PC-9 (cell line): ENCODE results near the gene FAH.

Experiments
- CTCF ChIP-seq: fragments of 200-600 bp; sonication (generic); conservative IDR thresholded peaks from 2 replicates; pipeline ENCODE4 v1.6.1; 2017; ENCODE audit warnings: mixed run types, antibody characterized with exemption, mild to moderate bottlenecking, moderate library complexity
- EZH2 ChIP-seq: fragments of 200-600 bp; sonication (generic); IDR thresholded peaks from 2 replicates; pipeline ENCODE4 v1.8.0; 2017; ENCODE audit warnings: antibody characterized with exemption, low read depth

- no peak for TF ChIP-seq CTCF
- no peak for TF ChIP-seq EZH2
Observed at GRCh38 chr15:80118956-80119355, 33.8 kb upstream of the FAH start.
